Subcutaneous abdominal adipose tissue (tissue), 5 donors: ENCODE results near the gene KCNQ1.

Source experiments
- H3K27ac ChIP-seq: one replicate; pipeline ENCODE4 v1.7.0; 2013; ENCODE audit warnings: low read depth, mild to moderate bottlenecking, inconsistent platforms, low read length, moderate library complexity
- H3K27me3 ChIP-seq, 5 donors: one replicate each; pipeline ENCODE4 v1.7.0; 2013; ENCODE audit warnings: low read length in 5 of 5, inconsistent platforms in 1 of 5; ENCODE audit not compliant: control insufficient read depth in 5 of 5, insufficient read depth in 4 of 5
- H3K36me3 ChIP-seq, 5 donors: one replicate each; pipeline ENCODE4 v1.7.0; 2013; ENCODE audit warnings: low read length in 5 of 5; ENCODE audit not compliant: control insufficient read depth in 5 of 5, insufficient read depth in 5 of 5
- H3K4me1 ChIP-seq, 5 donors: one replicate each; pipeline ENCODE4 v1.7.0; 2013; ENCODE audit warnings: low read length in 5 of 5, mild to moderate bottlenecking in 3 of 5, moderate library complexity in 1 of 5; ENCODE audit not compliant: control insufficient read depth in 5 of 5, insufficient read depth in 5 of 5
- H3K4me3 ChIP-seq, 5 donors: one replicate each; pipeline ENCODE4 v1.7.0; 2013; ENCODE audit warnings: low read length in 5 of 5, low read depth in 1 of 5
- H3K9ac ChIP-seq, 5 donors: one replicate each; pipeline ENCODE4 v1.7.0; 2013; ENCODE audit warnings: low read length in 5 of 5, mild to moderate bottlenecking in 4 of 5, moderate library complexity in 3 of 5
- H3K9me3 ChIP-seq, 5 donors: one replicate each; pipeline ENCODE4 v1.7.0; 2013; ENCODE audit warnings: low read length in 5 of 5; ENCODE audit not compliant: control insufficient read depth in 5 of 5
- donor health status: healthy.
- donor health status: healthy.
- donor health status: healthy.
- donor health status: healthy.
- donor health status: healthy.

The KCNQ1 gene

GRCh38 chr11:2771758-2772466 lies 327.1 kb downstream of the KCNQ1 start:
- no peaks in the 10 kb centered on the region for H3K27me3 ChIP-seq
- H3K4me1 ChIP-seq: no peaks in the 10 kb centered on the region
- no peak overlapping the region for H3K9ac ChIP-seq

GRCh38 chr11:2772544-2773031 lies 327.8 kb downstream of the KCNQ1 start:
- Histone ChIP-seq H3K27ac (no peak overlapping the region), H3K9ac (no peak overlapping the region), H3K4me3 (no peak overlapping the region), H3K27me3 (no peaks in the 10 kb centered on the region), H3K9me3 (no peaks in the 10 kb centered on the region), H3K4me1 (no peaks in the 10 kb centered on the region), H3K36me3 (peaks cover 0 to 9% (median 0%) of the 10 kb centered on the region in 5 donors)

More at GRCh38 chr11:2771758-2772466, 327.1 kb downstream of the KCNQ1 start:
- H3K9me3 ChIP-seq: no peaks in the 10 kb centered on the region
- no peak overlapping the region for H3K4me3 ChIP-seq
- H3K27ac ChIP-seq: no peak overlapping the region
- H3K36me3 ChIP-seq: peaks cover 0 to 9% (median 0%) of the 10 kb centered on the region in 5 donors

- no peaks in the 10 kb centered on the region for H3K9me3 ChIP-seq
- H3K36me3 ChIP-seq: peaks cover 0 to 9% (median 0%) of the 10 kb centered on the region in 5 donors
- H3K27ac ChIP-seq: no peak overlapping the region
- peaks cover 4 to 16% (median 15%) of the 10 kb centered on the region in 5 donors for H3K4me1 ChIP-seq
- no peak overlapping the region for H3K4me3 ChIP-seq
- H3K27me3 ChIP-seq: no peaks in the 10 kb centered on the region
- H3K9ac ChIP-seq: no peak overlapping the region
Measured at GRCh38 chr11:2774173-2775082, 329.6 kb downstream of the KCNQ1 start.

- Histone ChIP-seq H3K36me3 (peaks cover 0 to 6% (median 0%) of the 10 kb centered on the region in 5 donors), H3K27ac (no peak overlapping the region), H3K27me3 (no peaks in the 10 kb centered on the region), H3K9ac (no peak overlapping the region), H3K4me3 (no peak overlapping the region), H3K4me1 (peaks cover 4 to 23% (median 20%) of the 10 kb centered on the region in 5 donors), H3K9me3 (no peaks in the 10 kb centered on the region)
Measured at GRCh38 chr11:2775083-2775625, 330.3 kb downstream of the KCNQ1 start.

GRCh38 chr11:2775626-2776350 lies 331.0 kb downstream of the KCNQ1 start:
- Histone ChIP-seq H3K27ac (no peak overlapping the region), H3K27me3 (no peaks in the 10 kb centered on the region), H3K4me3 (no peak overlapping the region), H3K9me3 (no peaks in the 10 kb centered on the region), H3K9ac (no peak overlapping the region), H3K36me3 (peaks cover 0 to 6% (median 0%) of the 10 kb centered on the region in 5 donors), H3K4me1 (peaks cover 4 to 29% (median 23%) of the 10 kb centered on the region in 5 donors)

- Histone ChIP-seq H3K4me1 (peaks cover 4 to 36% (median 23%) of the 10 kb centered on the region in 5 donors), H3K9ac (no peak overlapping the region), H3K36me3 (peaks cover 0 to 6% (median 0%) of the 10 kb centered on the region in 5 donors), H3K9me3 (no peaks in the 10 kb centered on the region), H3K4me3 (no peak overlapping the region), H3K27me3 (no peaks in the 10 kb centered on the region), H3K27ac (no peak overlapping the region)
Measured at GRCh38 chr11:2776351-2777061, 331.7 kb downstream of the KCNQ1 start.

- peaks cover 4 to 38% (median 23%) of the 10 kb centered on the region in 5 donors for H3K4me1 ChIP-seq
- no peak overlapping the region for H3K9ac ChIP-seq
- H3K36me3 ChIP-seq: peaks cover 0 to 3% (median 0%) of the 10 kb centered on the region in 5 donors
- no peak overlapping the region for H3K27ac ChIP-seq
- no peaks in the 10 kb centered on the region for H3K9me3 ChIP-seq
- no peak overlapping the region for H3K4me3 ChIP-seq
- no peaks in the 10 kb centered on the region for H3K27me3 ChIP-seq
Measured at GRCh38 chr11:2777386-2777785, 332.6 kb downstream of the KCNQ1 start.

GRCh38 chr11:2777871-2778629 lies 333.2 kb downstream of the KCNQ1 start:
- Histone ChIP-seq H3K4me3 (no peak overlapping the region), H3K9ac (no peak overlapping the region), H3K9me3 (no peaks in the 10 kb centered on the region), H3K27me3 (no peaks in the 10 kb centered on the region), H3K27ac (no peak overlapping the region), H3K36me3 (peaks cover 0 to 2% (median 0%) of the 10 kb centered on the region in 5 donors), H3K4me1 (peaks cover 4 to 38% (median 23%) of the 10 kb centered on the region in 5 donors)
